Measurements from ENCODE around the gene TFAP2C. TPM values are rescaled to one million over a fixed set of nuclear protein-coding genes. Genes with fewer than 3 reads are reported as not detected.

Gene TFAP2C
- total RNA-seq, 4 donors from 2014 or later, result 0.20 to 2.1 (median 0.96) TPM

GRCh38 chr20:56587307-56588041, 41.6 kb upstream of the TFAP2C start:
- WGBS, 2 donors, result 40 to 50% methylated on average over 7 of the region's 7 CpGs
- TF ChIP-seq EP300 (IDR thresholded peaks at IDR 0.05) (no peak), CTCF (IDR thresholded peaks at IDR 0.05) (no peak), POLR2A (IDR thresholded peaks at IDR 0.05) (no peak)
- Histone ChIP-seq H3K4me3 (no peak overlapping the region), H3K27ac (no peak overlapping the region), H3K27me3 (no peaks in the 10 kb centered on the region), H3K4me1 (no peaks in the 10 kb centered on the region), H3K36me3 (no peaks in the 10 kb centered on the region), H3K9me3 (no peaks in the 10 kb centered on the region)
- no peak for DNase-seq (ENCODE audit: low spot score in 2 of 2)

GRCh38 chr20:56588996-56589395, 40.1 kb upstream of the TFAP2C start:
- Histone ChIP-seq H3K27me3 (no peaks in the 10 kb centered on the region), H3K27ac (no peak overlapping the region), H3K4me3 (no peak overlapping the region), H3K9me3 (no peaks in the 10 kb centered on the region), H3K4me1 (no peaks in the 10 kb centered on the region), H3K36me3 (no peaks in the 10 kb centered on the region)
- no peak for TF ChIP-seq CTCF (IDR thresholded peaks at IDR 0.05)
- no peak for TF ChIP-seq EP300 (IDR thresholded peaks at IDR 0.05)
- no peak for DNase-seq (ENCODE audit: low spot score in 2 of 2)
- 49 to 57% methylated on average over 3 of the region's 3 CpGs for WGBS, 2 donors

GRCh38 chr20:56589633-56590032, 39.5 kb upstream of the TFAP2C start:
- no peaks in the 10 kb centered on the region for H3K36me3 ChIP-seq
- no peaks in the 10 kb centered on the region for H3K4me1 ChIP-seq
- H3K9me3 ChIP-seq, result no peaks in the 10 kb centered on the region
- TF ChIP-seq EP300 (IDR thresholded peaks at IDR 0.05), result no peak
- TF ChIP-seq CTCF (IDR thresholded peaks at IDR 0.05), result no peak
- no peak for TF ChIP-seq POLR2A (IDR thresholded peaks at IDR 0.05)
- WGBS, 2 donors, result 88 to 90% methylated on average over 5 of the region's 5 CpGs
- no peak for DNase-seq (ENCODE audit: low spot score in 2 of 2)
- no peak overlapping the region for H3K27ac ChIP-seq
- no peak overlapping the region for H3K4me3 ChIP-seq
- no peaks in the 10 kb centered on the region for H3K27me3 ChIP-seq

GRCh38 chr20:56590888-56591287, 38.2 kb upstream of the TFAP2C start:
- H3K4me3 ChIP-seq, result no peak overlapping the region
- no peak overlapping the region for H3K27ac ChIP-seq
- WGBS, 2 donors, result 57 to 68% methylated on average over 6 of the region's 6 CpGs
- no peaks in the 10 kb centered on the region for H3K4me1 ChIP-seq
- no peaks in the 10 kb centered on the region for H3K9me3 ChIP-seq
- no peaks in the 10 kb centered on the region for H3K36me3 ChIP-seq
- no peak for DNase-seq (ENCODE audit: low spot score in 2 of 2)
- H3K27me3 ChIP-seq, result no peaks in the 10 kb centered on the region
- TF ChIP-seq POLR2A (IDR thresholded peaks at IDR 0.05) (no peak), CTCF (IDR thresholded peaks at IDR 0.05) (no peak), EP300 (IDR thresholded peaks at IDR 0.05) (no peak)

- Histone ChIP-seq H3K9me3 (no peaks in the 10 kb centered on the region), H3K4me1 (no peaks in the 10 kb centered on the region), H3K4me3 (no peak overlapping the region), H3K36me3 (no peaks in the 10 kb centered on the region), H3K27me3 (no peaks in the 10 kb centered on the region), H3K27ac (no peak overlapping the region)
- TF ChIP-seq EP300 (IDR thresholded peaks at IDR 0.05) (no peak), CTCF (IDR thresholded peaks at IDR 0.05) (no peak), POLR2A (IDR thresholded peaks at IDR 0.05) (no peak)
- DNase-seq (ENCODE audit: low spot score in 2 of 2), result no peak
These were observed 36.9 kb upstream of the TFAP2C start for GRCh38 chr20:56592211-56592610.

All from tibial nerve (tissue), 4 donors.